Endothelial cell of umbilical vein (primary cell): ENCODE measurements around the gene USP49. TPM values are rescaled to one million over a fixed set of nuclear protein-coding genes. Genes with fewer than 3 reads are reported as not detected.

Experiments
- BruUV-seq: library from RNA; stranded (reverse); fragments of 400-500 nt; replicated peaks from 2 replicates; lab custom pipeline; 2021; lab: Mats Ljungman, UMichigan
- CTCF ChIA-PET: fragments of 300-600, 350-600 bp; sonication (Branson Sonifier 250); formaldehyde crosslinking; loops from one replicate; lab custom pipeline; 2021; ENCODE audit warnings: antibody characterized with exemption, inconsistent platforms; lab: Charles Lee
- POLR2A ChIA-PET: fragments of 300-600, 350-600 bp; sonication (Branson Sonifier 250); formaldehyde crosslinking; loops from one replicate; lab custom pipeline; 2021; ENCODE audit warnings: antibody characterized with exemption, inconsistent platforms; lab: Charles Lee
- DNase-seq: peaks from one replicate; pipeline ENCODE4 v3.0.0-alpha.2; 2011; ENCODE audit warnings: low read depth, low spot score
- FAIRE-seq: peaks from 2 replicates; lab custom pipeline; 2011; peaks lifted over from hg19 to GRCh38; lab: Jason Lieb, UNC
- H2AFZ ChIP-seq: 2 replicates; pipeline ENCODE4 v1.6.0; 2012; ENCODE audit warnings: low read depth, low read length, control low read depth, inconsistent platforms
- H3K27ac ChIP-seq: 2 replicates; pipeline ENCODE4 v1.5.1; 2011; ENCODE audit warnings: low read depth, mild to moderate bottlenecking, control low read depth, low read length, moderate library complexity; ENCODE audit not compliant: insufficient read depth
- H3K27me3 ChIP-seq, 2 experiments: 2 replicates each; pipeline versions ENCODE4 v1.6.0 to v1.6.1; 2011; ENCODE audit warnings: low read length in 2 of 2, mixed read lengths in 1 of 2; ENCODE audit not compliant: control insufficient read depth in 2 of 2, insufficient read depth in 2 of 2
- H3K36me3 ChIP-seq, 2 experiments: 2 replicates in 1 of 2; 3 replicates in 1 of 2; pipeline ENCODE4 v1.5.1; 2011; ENCODE audit warnings: low read length in 2 of 2, mild to moderate bottlenecking in 1 of 2, moderate library complexity in 1 of 2; ENCODE audit not compliant: control insufficient read depth in 2 of 2, insufficient read depth in 2 of 2; ENCODE audit errors: extremely low read depth in 1 of 2
- H3K4me1 ChIP-seq: 3 replicates; pipeline ENCODE4 v1.5.1; 2011; ENCODE audit warnings: mild to moderate bottlenecking, low read length; ENCODE audit not compliant: control insufficient read depth, insufficient read depth; ENCODE audit errors: extremely low read depth
- H3K4me2 ChIP-seq: 2 replicates; pipeline ENCODE4 v1.6.1; 2011; ENCODE audit warnings: low read length, control low read depth, mixed read lengths; ENCODE audit not compliant: insufficient read depth
- H3K4me3 ChIP-seq, 3 experiments: fragments of 200-600 bp in 1 of 3; sonication (generic), shearing (Covaris generic) in 1 of 3; replicated peaks in 1 of 3; 2 replicates each; pipeline ENCODE4 v1.5.1; 2011 to 2016; ENCODE audit warnings: control low read depth in 3 of 3, low read length in 3 of 3, mild to moderate bottlenecking in 2 of 3, inconsistent platforms in 1 of 3, low read depth in 1 of 3, moderate library complexity in 1 of 3; ENCODE audit not compliant: insufficient read depth in 1 of 3
- H3K79me2 ChIP-seq: 2 replicates; pipeline ENCODE4 v1.6.0; 2012; ENCODE audit warnings: low read length, inconsistent platforms; ENCODE audit not compliant: control insufficient read depth, insufficient read depth
- H3K9ac ChIP-seq: replicated peaks from 2 replicates; pipeline ENCODE3; 2011; ENCODE audit warnings: low read length, control low read depth; ENCODE audit not compliant: insufficient read depth; ENCODE audit errors: extremely low read depth
- H3K9me1 ChIP-seq: replicated peaks from 3 replicates; pipeline ENCODE4 v1.6.0; 2011; ENCODE audit warnings: mild to moderate bottlenecking, low read length; ENCODE audit not compliant: control insufficient read depth, insufficient read depth; ENCODE audit errors: extremely low read depth
- H3K9me3 ChIP-seq: replicated peaks from 2 replicates; pipeline ENCODE4 v1.5.1; 2012; ENCODE audit warnings: low read length, inconsistent platforms; ENCODE audit not compliant: control insufficient read depth, insufficient read depth
- H4K20me1 ChIP-seq: replicated peaks from 2 replicates; pipeline ENCODE3; 2011; ENCODE audit warnings: mild to moderate bottlenecking, low read length; ENCODE audit not compliant: control insufficient read depth, insufficient read depth; ENCODE audit errors: extremely low read depth
- EZH2 ChIP-seq: IDR thresholded peaks from 2 replicates; pipeline ENCODE4 v1.6.1; 2012; ENCODE audit warnings: borderline replicate concordance, low read depth, mild to moderate bottlenecking, moderate library complexity, low read length, inconsistent platforms; ENCODE audit not compliant: severe bottlenecking
- FOS ChIP-seq: IDR thresholded peaks from 2 replicates; pipeline ENCODE4 v1.6.1; 2011; ENCODE audit warnings: mild to moderate bottlenecking, low read length, moderate library complexity, borderline replicate concordance; ENCODE audit not compliant: insufficient read depth
- GATA2 ChIP-seq: IDR thresholded peaks from 2 replicates; pipeline ENCODE4 v1.7.0; 2011; ENCODE audit warnings: low read depth, mild to moderate bottlenecking, moderate library complexity, mixed read lengths, low read length; ENCODE audit not compliant: insufficient read length, insufficient read depth
- JUN ChIP-seq: IDR thresholded peaks from 2 replicates; pipeline ENCODE4 v1.6.1; 2011; ENCODE audit warnings: borderline replicate concordance, low read depth; ENCODE audit not compliant: insufficient read length, insufficient read depth
- MYC ChIP-seq: IDR thresholded peaks from one replicate; pipeline ENCODE4 v1.6.1; 2011; ENCODE audit warnings: mild to moderate bottlenecking, low read depth, low read length
- POLR2A ChIP-seq: IDR thresholded peaks from 2 replicates; pipeline ENCODE4 v1.6.1; 2012; ENCODE audit warnings: low read depth, mild to moderate bottlenecking, control low read depth, low read length
- POLR2AphosphoS5 ChIP-seq: IDR thresholded peaks from 2 replicates; pipeline ENCODE4 v1.6.1; 2012; ENCODE audit warnings: low read depth, mild to moderate bottlenecking, control low read depth, low read length, moderate library complexity; ENCODE audit not compliant: insufficient read depth
- dilution Hi-C: fragments of 300-500 bp; cut with MboI; formaldehyde crosslinking; loops from one replicate; pipeline ENCODE4 v1.15.0; 2019; ENCODE audit warnings: low sequenced_read_pairs; ENCODE audit not compliant: extremely low pct_ligation_motif_present
- intact Hi-C: fragments of 100-400 bp; cut with micrococcal nuclease; formaldehyde crosslinking; loops from one replicate; pipeline ENCODE4 v1.10.0; 2022
- polyA plus RNA-seq, 4 experiments: library from polyadenylated mRNA; depleted of rRNA in 3 of 4; stranded (reverse) in 3 of 4; unstranded in 1 of 4; fragments of >200 nt; gene quantifications; 2 replicates each; pipeline versions ENCODE4 v1.2.1 to v1.2.3, GENCODE V29; 2011 to 2012; ENCODE audit warnings: missing spikeins in 1 of 4
- total RNA-seq: library from RNA; stranded (reverse); gene quantifications from 2 replicates; pipeline ENCODE4 v1.2.3, GENCODE V29; 2021
- TF ChIP-seq, protein P1 (sequence below), 2 donors: IDR thresholded peaks; 1 replicate in 1 of 2; 2 replicates in 1 of 2; pipeline ENCODE4 v1.5.1; 2011; ENCODE audit warnings: low read length in 2 of 2, mild to moderate bottlenecking in 2 of 2, moderate library complexity in 2 of 2, control low read depth in 1 of 2, inconsistent platforms in 1 of 2, low read depth in 1 of 2; ENCODE audit not compliant: insufficient read depth in 1 of 2; ENCODE audit errors: extremely low read depth in 1 of 2
- TF ChIP-seq, protein P2 (sequence below): IDR thresholded peaks from 2 replicates; pipeline ENCODE4 v1.6.1; 2011; ENCODE audit not compliant: insufficient read depth, insufficient read length

Gene USP49
- total and polyA plus RNA-seq, 2 donors (not counting 3 experiments of a cell fraction or from before 2014, with no cell fraction given) = 2.4 to 4.1 TPM

DNA sequence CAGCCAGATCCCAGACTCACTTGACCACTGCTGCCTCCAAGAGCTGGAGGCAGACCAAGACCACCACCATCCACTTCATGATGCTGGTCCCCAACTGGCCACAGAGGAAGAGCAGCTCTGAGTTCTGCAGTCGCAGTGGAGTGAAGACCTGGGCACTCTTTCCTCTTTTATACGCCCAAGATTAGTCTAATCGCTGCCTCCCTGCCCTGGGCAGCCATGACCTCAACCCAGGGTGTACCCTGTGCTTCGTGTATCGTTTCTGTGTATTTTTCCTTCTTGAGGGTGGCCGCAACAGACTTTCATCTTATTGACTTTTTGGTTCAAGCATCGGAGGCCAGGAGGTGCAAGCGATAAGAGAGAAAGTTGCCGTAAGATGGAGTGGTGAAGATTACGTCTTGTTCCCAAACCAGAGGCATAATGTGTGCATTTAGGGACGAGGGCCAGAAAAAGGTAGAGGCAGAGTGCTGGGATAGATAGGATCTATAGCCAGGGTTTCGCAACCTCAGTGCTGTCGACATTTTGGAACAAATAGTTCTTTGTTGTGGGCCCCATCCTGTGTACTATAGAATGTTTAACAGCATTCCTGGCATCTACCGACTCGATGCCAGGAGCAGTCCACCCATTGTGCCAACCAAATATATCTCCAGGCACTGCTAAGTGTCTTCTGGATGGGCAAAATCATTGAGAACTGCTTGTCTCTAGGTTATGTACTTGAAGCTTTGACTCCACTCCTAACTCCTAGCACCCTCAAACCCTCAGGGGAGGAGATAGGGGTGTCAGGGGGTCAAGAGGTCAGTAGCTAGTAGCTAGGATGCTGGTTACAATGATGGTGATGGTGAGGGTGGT, 147.7 kb downstream of the USP49 start, which contains the start of gene PGC:
PGC (minus strand) TSS at position 142 of the 846 bp plus-strand sequence; CDS start at position 79, 63 bp downstream.
- H3K4me1 ChIP-seq = no peaks in the 10 kb centered on the region
- dilution Hi-C loops = no loop called here
- BruUV-seq = no TSS peak
- no peaks in the 10 kb centered on the region for H3K79me2 ChIP-seq
- DNase-seq = no peak
- H3K9ac ChIP-seq = no peak within 1 kb of the TSS
- no peak for FAIRE-seq
- H3K4me2 ChIP-seq = no peak within 1 kb of the TSS
- H4K20me1 ChIP-seq = no peaks in the 10 kb centered on the region
- no peak for TF ChIP-seq POLR2A
- ChIA-PET POLR2A (no interaction called here), CTCF (no interaction called here)
- no peak within 1 kb of the TSS for H3K4me3 ChIP-seq
- no peaks in the 10 kb centered on the region for H3K36me3 ChIP-seq
- H3K27ac ChIP-seq = no peak within 1 kb of the TSS
- no peaks in the 10 kb centered on the region for H3K9me3 ChIP-seq
- H3K9me1 ChIP-seq = no peaks in the 10 kb centered on the region
- H3K27me3 ChIP-seq = peaks cover 0 to 3% of the 10 kb centered on the region in 2 experiments
- H2AFZ ChIP-seq = no peak within 1 kb of the TSS
- intact Hi-C loops = no loop called here

DNA sequence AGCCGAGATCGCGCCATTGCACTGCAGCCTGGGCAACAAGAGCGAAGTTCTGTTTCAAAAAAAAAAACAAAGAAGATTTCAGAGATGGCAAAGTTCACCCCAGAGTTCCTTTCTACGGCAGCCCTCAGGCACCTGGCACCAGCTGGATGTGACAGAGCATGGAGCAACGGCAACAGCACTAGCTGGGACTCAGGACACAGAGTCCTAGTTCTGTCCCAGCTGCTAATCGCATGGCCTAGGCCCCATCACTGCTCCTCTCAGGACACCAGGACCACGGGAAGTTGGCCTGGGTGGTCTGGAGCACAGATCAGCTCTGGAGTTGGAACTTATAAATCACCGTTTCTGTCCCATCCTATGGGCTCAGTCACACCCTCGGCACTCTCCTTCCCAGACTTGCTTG, 149.1 kb downstream of the USP49 start:
- no peaks in the 10 kb centered on the region for H3K79me2 ChIP-seq
- TF ChIP-seq, protein P1, sequence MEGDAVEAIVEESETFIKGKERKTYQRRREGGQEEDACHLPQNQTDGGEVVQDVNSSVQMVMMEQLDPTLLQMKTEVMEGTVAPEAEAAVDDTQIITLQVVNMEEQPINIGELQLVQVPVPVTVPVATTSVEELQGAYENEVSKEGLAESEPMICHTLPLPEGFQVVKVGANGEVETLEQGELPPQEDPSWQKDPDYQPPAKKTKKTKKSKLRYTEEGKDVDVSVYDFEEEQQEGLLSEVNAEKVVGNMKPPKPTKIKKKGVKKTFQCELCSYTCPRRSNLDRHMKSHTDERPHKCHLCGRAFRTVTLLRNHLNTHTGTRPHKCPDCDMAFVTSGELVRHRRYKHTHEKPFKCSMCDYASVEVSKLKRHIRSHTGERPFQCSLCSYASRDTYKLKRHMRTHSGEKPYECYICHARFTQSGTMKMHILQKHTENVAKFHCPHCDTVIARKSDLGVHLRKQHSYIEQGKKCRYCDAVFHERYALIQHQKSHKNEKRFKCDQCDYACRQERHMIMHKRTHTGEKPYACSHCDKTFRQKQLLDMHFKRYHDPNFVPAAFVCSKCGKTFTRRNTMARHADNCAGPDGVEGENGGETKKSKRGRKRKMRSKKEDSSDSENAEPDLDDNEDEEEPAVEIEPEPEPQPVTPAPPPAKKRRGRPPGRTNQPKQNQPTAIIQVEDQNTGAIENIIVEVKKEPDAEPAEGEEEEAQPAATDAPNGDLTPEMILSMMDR (IDR thresholded peaks at IDR 0.05; ENCODE audit: extremely low read depth in 1 of 2, insufficient read depth in 1 of 2, low read depth in 1 of 2, low read length in 2 of 2) = no peak
- TF ChIP-seq FOS = no peak
- TF ChIP-seq GATA2 = no peak
- no peak for TF ChIP-seq JUN
- TF ChIP-seq MYC = no peak
- no peak for TF ChIP-seq EZH2
- no peak for TF ChIP-seq POLR2AphosphoS5
- TF ChIP-seq, protein P2, sequence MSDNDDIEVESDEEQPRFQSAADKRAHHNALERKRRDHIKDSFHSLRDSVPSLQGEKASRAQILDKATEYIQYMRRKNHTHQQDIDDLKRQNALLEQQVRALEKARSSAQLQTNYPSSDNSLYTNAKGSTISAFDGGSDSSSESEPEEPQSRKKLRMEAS = no peak
- TF ChIP-seq POLR2A = no peak
- no peak for DNase-seq
- no peaks in the 10 kb centered on the region for H3K9me1 ChIP-seq
- H3K36me3 ChIP-seq = no peaks in the 10 kb centered on the region
- dilution Hi-C loops = no loop called here
- H3K9me3 ChIP-seq = no peaks in the 10 kb centered on the region
- H3K4me1 ChIP-seq = no peaks in the 10 kb centered on the region
- no peak for FAIRE-seq
- H3K4me3 ChIP-seq = no peak overlapping the region
- H3K4me2 ChIP-seq = no peak overlapping the region
- H2AFZ ChIP-seq = no peak overlapping the region
- ChIA-PET CTCF (interaction anchor here (1.2 kb wide), 1 partner anchor 12 kb away, joined by 4 read pairs; no protein-coding TSS in a partner anchor), POLR2A (no interaction called here)
- BruUV-seq = no TSS peak
- intact Hi-C loops = no loop called here
- H3K27ac ChIP-seq = no peak overlapping the region
- no peak overlapping the region for H3K9ac ChIP-seq
- H4K20me1 ChIP-seq = no peaks in the 10 kb centered on the region
- peaks cover 0 to 3% of the 10 kb centered on the region in 2 experiments for H3K27me3 ChIP-seq
